SK-N-SH (cell line): Measurements from ENCODE around the gene CDR2. TPM values are rescaled to one million over a fixed set of nuclear protein-coding genes. Genes with fewer than 3 reads are reported as not detected.

Experiments used
- CTCF ChIA-PET: fragments of 300-600, 350-600 bp; formaldehyde crosslinking; extraction: SDS; loops from one replicate; lab custom pipeline; 2021; lab: Yijun Ruan, JAX
- POLR2A ChIA-PET: fragments of 350-600 bp; sonication (Branson Sonifier 250); formaldehyde crosslinking; extraction: SDS; loops from one replicate; lab custom pipeline; 2020; ENCODE audit warnings: antibody characterized with exemption, inconsistent platforms; lab: Yijun Ruan, JAX
- DNase-seq: peaks from one replicate; pipeline ENCODE4 v3.0.0; 2012
- H2AFZ ChIP-seq: fragments of 200-600 bp; sonication (generic); 2 replicates; pipeline ENCODE4 v1.8.1; 2016; ENCODE audit warnings: antibody characterized with exemption, mild to moderate bottlenecking, low read depth
- H3F3A ChIP-seq: fragments of 200-600 bp; sonication (generic); replicated peaks from 2 replicates; pipeline ENCODE3; 2016; ENCODE audit warnings: antibody characterized with exemption, mild to moderate bottlenecking; ENCODE audit not compliant: insufficient read depth
- H3K27ac ChIP-seq, 2 experiments: fragments of 200-500 bp in 1 of 2; fragments of 200-600 bp in 1 of 2; sonication (Bioruptor generic) in 1 of 2; sonication (generic), shearing (Covaris generic) in 1 of 2; 2 replicates each; pipeline versions ENCODE4 v1.5.1 to v1.6.1; 2014 to 2016; ENCODE audit warnings: low read depth in 2 of 2, inconsistent platforms in 1 of 2, low read length in 1 of 2, mild to moderate bottlenecking in 1 of 2, mixed read lengths in 1 of 2
- H3K27me3 ChIP-seq: fragments of 200-600 bp; sonication (generic), shearing (Covaris generic); 2 replicates; pipeline ENCODE4 v1.6.1; 2016; ENCODE audit warnings: mixed run types; ENCODE audit not compliant: insufficient read depth
- H3K36me3 ChIP-seq, 2 experiments: fragments of 200-500 bp in 1 of 2; fragments of 200-600 bp in 1 of 2; sonication (Bioruptor generic) in 1 of 2; sonication (generic) in 1 of 2; replicated peaks in 1 of 2; 2 replicates each; pipeline versions ENCODE3 to v1.5.1; 2014 to 2016; ENCODE audit warnings: low read length in 1 of 2, mild to moderate bottlenecking in 1 of 2; ENCODE audit not compliant: insufficient read depth in 2 of 2, control insufficient read depth in 1 of 2
- H3K4me1 ChIP-seq, 2 experiments: fragments of 200-500 bp in 1 of 2; fragments of 200-600 bp in 1 of 2; sonication (Bioruptor generic) in 1 of 2; sonication (generic), shearing (Covaris generic) in 1 of 2; 2 replicates each; pipeline versions ENCODE4 v1.5.1 to v1.6.1; 2014 to 2016; ENCODE audit warnings: low read depth in 1 of 2, low read length in 1 of 2, mixed run types in 1 of 2; ENCODE audit not compliant: insufficient read depth in 2 of 2, control insufficient read depth in 1 of 2
- H3K4me2 ChIP-seq: fragments of 200-600 bp; sonication (generic), shearing (Covaris generic); 2 replicates; pipeline ENCODE4 v1.6.1; 2017; ENCODE audit warnings: mixed run types
- H3K4me3 ChIP-seq, 2 experiments: fragments of 200-500 bp in 1 of 2; fragments of 200-600 bp in 1 of 2; sonication (Bioruptor generic) in 1 of 2; sonication (generic), shearing (Covaris generic) in 1 of 2; 2 replicates each; pipeline versions ENCODE4 v1.5.1 to v1.8.1; 2014 to 2016; ENCODE audit warnings: low read depth in 2 of 2, inconsistent platforms in 1 of 2, low read length in 1 of 2, mild to moderate bottlenecking in 1 of 2, mixed read lengths in 1 of 2, moderate library complexity in 1 of 2
- H3K79me2 ChIP-seq: fragments of 200-600 bp; sonication (generic); 2 replicates; pipeline ENCODE4 v1.8.1; 2017; ENCODE audit warnings: mild to moderate bottlenecking; ENCODE audit not compliant: insufficient read depth
- H3K9ac ChIP-seq: fragments of 200-600 bp; sonication (generic); 2 replicates; pipeline ENCODE4 v1.6.1; 2017; ENCODE audit warnings: mixed run types
- H3K9me2 ChIP-seq: fragments of 200-600 bp; sonication (generic); 2 replicates; pipeline ENCODE4 v1.6.1; 2017; ENCODE audit warnings: mixed run types
- H3K9me3 ChIP-seq: fragments of 200-600 bp; sonication (generic); 2 replicates; pipeline ENCODE4 v1.6.1; 2017; ENCODE audit warnings: mixed run types, mild to moderate bottlenecking, moderate library complexity
- H4K20me1 ChIP-seq: fragments of 200-600 bp; sonication (generic); 2 replicates; pipeline ENCODE4 v1.6.1; 2017; ENCODE audit warnings: mild to moderate bottlenecking, mixed run types; ENCODE audit not compliant: insufficient read depth
- CTCF ChIP-seq: fragments of 200-600 bp; sonication (generic); IDR thresholded peaks from 2 replicates; pipeline ENCODE4 v1.6.1; 2017; ENCODE audit warnings: antibody characterized with exemption, mild to moderate bottlenecking, moderate library complexity
- ELF1 ChIP-seq: IDR thresholded peaks from 2 replicates; pipeline ENCODE4 v1.4.0; 2012
- EZH2phosphoT487 ChIP-seq: fragments of 200-600 bp; sonication (generic); IDR thresholded peaks from 2 replicates; pipeline ENCODE4 v1.6.1; 2017; ENCODE audit warnings: low read depth, mixed run types, mild to moderate bottlenecking, antibody characterized with exemption, moderate library complexity, borderline replicate concordance
- FOSL2 ChIP-seq: IDR thresholded peaks from 2 replicates; pipeline ENCODE4 v1.4.0; 2012; ENCODE audit warnings: low read depth, mild to moderate bottlenecking, moderate library complexity, borderline replicate concordance
- IRF3 ChIP-seq: fragments of 150-350 bp; IDR thresholded peaks from 2 replicates; pipeline ENCODE4 v1.6.1; 2016; ENCODE audit warnings: mild to moderate bottlenecking, low read depth, low read length
- JUND ChIP-seq: IDR thresholded peaks from 2 replicates; pipeline ENCODE4 v1.4.0; 2012
- MAX ChIP-seq: IDR thresholded peaks from 2 replicates; pipeline ENCODE4 v1.4.0; 2012; ENCODE audit warnings: low read depth
- NFIC ChIP-seq: IDR thresholded peaks from 2 replicates; pipeline ENCODE4 v1.4.0; 2012; ENCODE audit warnings: borderline replicate concordance
- NRF1 ChIP-seq: IDR thresholded peaks from 2 replicates; pipeline ENCODE4 v1.6.1; 2012; ENCODE audit warnings: low read depth, mild to moderate bottlenecking, low read length
- POLR2AphosphoS5 ChIP-seq: IDR thresholded peaks from 2 replicates; pipeline ENCODE4 v1.6.1; 2012; ENCODE audit warnings: low read depth, low read length
- RAD21 ChIP-seq: IDR thresholded peaks from 2 replicates; pipeline ENCODE4 v1.6.1; 2012; ENCODE audit warnings: mild to moderate bottlenecking, low read length
- RCOR1 ChIP-seq: fragments of 150-350 bp; IDR thresholded peaks from 2 replicates; pipeline ENCODE4 v1.6.1; 2017; ENCODE audit warnings: antibody characterized with exemption, low read length
- RFX5 ChIP-seq: IDR thresholded peaks from 2 replicates; pipeline ENCODE4 v1.6.1; 2012; ENCODE audit warnings: mild to moderate bottlenecking, improper control_type of control experiment, low read length
- RXRA ChIP-seq: IDR thresholded peaks from 2 replicates; pipeline ENCODE4 v1.4.0; 2012; ENCODE audit warnings: low read depth, mild to moderate bottlenecking, borderline replicate concordance
- SIN3A ChIP-seq: IDR thresholded peaks from 2 replicates; pipeline ENCODE4 v1.6.1; 2012; ENCODE audit warnings: low read depth, mild to moderate bottlenecking, low read length, moderate library complexity, borderline replicate concordance
- SMC3 ChIP-seq: IDR thresholded peaks from 2 replicates; pipeline ENCODE4 v1.6.1; 2012; ENCODE audit warnings: low read depth, low read length, improper control_type of control experiment
- TEAD4 ChIP-seq: IDR thresholded peaks from 2 replicates; pipeline ENCODE4 v1.4.0; 2012; ENCODE audit warnings: mild to moderate bottlenecking, borderline replicate concordance; ENCODE audit not compliant: insufficient read depth
- USF2 ChIP-seq: fragments of 150-350 bp; IDR thresholded peaks from 2 replicates; pipeline ENCODE4 v1.6.1; 2017; ENCODE audit warnings: antibody characterized with exemption, low read length, low read depth, borderline replicate concordance
- YY1 ChIP-seq: IDR thresholded peaks from 2 replicates; pipeline ENCODE4 v1.4.0; 2012; ENCODE audit warnings: low read depth, mild to moderate bottlenecking
- WGBS: methylation state at CpG from one replicate; pipeline ENCODE4 v1.1.6; 2017; ENCODE audit warnings: low lambda C conversion rate; 5-methylcytosine and 5-hydroxymethylcytosine counted together
- polyA plus RNA-seq, 3 experiments: library from polyadenylated mRNA; depleted of rRNA; stranded (reverse); fragments of >200 nt; gene quantifications; 2 replicates each; pipeline ENCODE4 v1.2.3, GENCODE V29; 2012

The CDR2 gene
- polyA plus RNA-seq, 1 of the 3 experiments (the other 2 are of a cell fraction), result 30.3 TPM

GRCh38 chr16:22307838-22308237 is 66.6 kb downstream of the CDR2 start:
- Histone ChIP-seq H3K9me2 (no peaks in the 10 kb centered on the region), H4K20me1 (no peaks in the 10 kb centered on the region), H3K27ac (no peak overlapping the region), H3K4me2 (no peak overlapping the region), H3K4me3 (no peak overlapping the region), H3K9ac (no peak overlapping the region), H3K79me2 (peaks cover 6% of the 10 kb centered on the region), H2AFZ (no peak overlapping the region), H3K36me3 (peaks cover 13 to 67% of the 10 kb centered on the region in 2 experiments), H3K9me3 (no peaks in the 10 kb centered on the region), H3K27me3 (no peaks in the 10 kb centered on the region), H3F3A (no peaks in the 10 kb centered on the region), H3K4me1 (no peaks in the 10 kb centered on the region)
- TF ChIP-seq FOSL2, result no peak
- no peak for TF ChIP-seq RCOR1
- TF ChIP-seq ELF1, result no peak
- TF ChIP-seq USF2, result no peak
- no peak for TF ChIP-seq NFIC
- TF ChIP-seq RXRA, result no peak
- TF ChIP-seq MAX, result no peak
- TF ChIP-seq TEAD4, result no peak
- no peak for TF ChIP-seq EZH2phosphoT487
- TF ChIP-seq YY1, result no peak
- no peak for TF ChIP-seq POLR2AphosphoS5
- TF ChIP-seq CTCF, result no peak
- no peak for TF ChIP-seq NRF1
- TF ChIP-seq RFX5, result no peak
- no peak for TF ChIP-seq JUND
- TF ChIP-seq IRF3, result no peak
- TF ChIP-seq SIN3A, result no peak
- no peak for TF ChIP-seq RAD21
- no peak for TF ChIP-seq SMC3
- ChIA-PET POLR2A (no interaction called here), CTCF (interaction anchor here (1.1 to 7.0 kb wide), 2 partner anchors 11 to 14 kb away, joined by 3 to 34 read pairs; no protein-coding TSS in a partner anchor)
- 100% methylated on average over 6 of the region's 10 CpGs for WGBS
- no peak for DNase-seq
